HG03095 (cell line): ENCODE data around the gene SFT2D3.

Experiments used
- ATAC-seq: cut with Tn5 transposase; IDR thresholded peaks from one replicate; pipeline ENCODE4 v1.9.1; 2021; ENCODE audit warnings: moderate library complexity; ENCODE audit not compliant: unreplicated experiment

Gene SFT2D3

DNA sequence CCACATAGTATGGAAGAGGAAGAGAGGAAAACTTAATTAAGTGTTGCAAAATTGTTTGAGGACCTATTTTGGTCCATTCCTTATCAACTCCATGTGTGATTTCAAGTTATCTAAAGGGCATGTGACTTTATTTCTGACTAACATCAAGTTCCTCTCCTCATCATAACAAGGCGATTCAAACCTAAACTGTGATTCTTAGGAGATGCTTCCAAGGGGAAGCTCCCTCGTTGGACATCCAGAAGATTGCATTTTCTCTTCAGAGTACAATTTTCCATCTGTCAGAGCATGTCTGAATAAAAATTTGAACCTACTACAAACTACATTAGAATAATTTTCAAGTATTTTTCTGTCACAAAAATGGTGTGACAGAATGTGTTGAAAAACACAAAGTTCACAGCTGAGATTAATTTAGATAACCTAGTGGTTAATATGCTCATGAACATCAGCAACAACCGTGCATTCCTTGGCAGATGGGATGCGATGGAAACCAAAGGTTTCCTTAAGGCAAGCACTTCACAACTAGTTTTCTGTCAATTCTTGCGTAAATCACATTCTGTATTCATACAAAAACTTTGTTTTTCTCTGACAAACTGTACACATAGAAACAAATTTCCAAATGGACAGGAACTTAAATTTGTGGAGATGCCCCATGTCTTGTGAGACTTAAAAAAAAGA, 4.2 kb downstream of the SFT2D3 start:
- ATAC-seq = no peak

DNA sequence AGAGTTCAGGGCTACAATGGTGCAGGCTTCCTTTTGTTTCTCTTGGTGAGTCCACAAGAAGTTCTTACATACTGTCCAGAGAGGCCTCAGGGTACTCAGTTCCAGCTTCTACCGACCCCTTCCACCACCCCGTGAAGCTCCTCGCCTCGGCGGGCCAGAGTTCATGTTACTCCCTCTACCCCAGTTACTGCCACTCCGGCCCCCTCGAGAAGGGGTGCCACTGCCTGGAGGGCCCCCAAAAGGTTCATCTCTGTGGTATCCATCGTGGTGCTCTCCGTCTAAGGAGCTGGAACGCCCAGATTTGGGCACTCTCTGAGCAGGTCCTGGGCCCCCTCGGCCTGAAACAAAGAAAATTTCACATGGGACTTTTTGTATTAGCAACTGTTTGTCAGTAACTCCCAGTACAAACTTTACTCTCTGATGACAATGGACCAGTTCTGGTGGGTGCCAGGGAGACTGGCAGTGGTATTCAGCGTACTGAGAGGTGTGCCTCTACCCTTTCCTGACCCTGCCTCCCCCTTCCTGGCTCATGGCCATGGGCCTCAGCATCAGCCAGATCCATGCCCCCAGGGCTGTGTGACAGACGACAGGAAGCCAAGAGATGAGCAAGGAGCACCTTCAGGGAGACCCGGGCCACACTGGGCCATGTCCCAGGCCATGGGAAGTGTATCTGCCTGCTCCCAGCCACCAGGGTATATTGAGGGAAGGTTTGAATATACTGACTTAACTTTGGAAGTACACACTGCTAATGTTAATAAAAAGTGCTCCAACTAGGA, 5.1 kb downstream of the SFT2D3 start:
- ATAC-seq = no peak

DNA sequence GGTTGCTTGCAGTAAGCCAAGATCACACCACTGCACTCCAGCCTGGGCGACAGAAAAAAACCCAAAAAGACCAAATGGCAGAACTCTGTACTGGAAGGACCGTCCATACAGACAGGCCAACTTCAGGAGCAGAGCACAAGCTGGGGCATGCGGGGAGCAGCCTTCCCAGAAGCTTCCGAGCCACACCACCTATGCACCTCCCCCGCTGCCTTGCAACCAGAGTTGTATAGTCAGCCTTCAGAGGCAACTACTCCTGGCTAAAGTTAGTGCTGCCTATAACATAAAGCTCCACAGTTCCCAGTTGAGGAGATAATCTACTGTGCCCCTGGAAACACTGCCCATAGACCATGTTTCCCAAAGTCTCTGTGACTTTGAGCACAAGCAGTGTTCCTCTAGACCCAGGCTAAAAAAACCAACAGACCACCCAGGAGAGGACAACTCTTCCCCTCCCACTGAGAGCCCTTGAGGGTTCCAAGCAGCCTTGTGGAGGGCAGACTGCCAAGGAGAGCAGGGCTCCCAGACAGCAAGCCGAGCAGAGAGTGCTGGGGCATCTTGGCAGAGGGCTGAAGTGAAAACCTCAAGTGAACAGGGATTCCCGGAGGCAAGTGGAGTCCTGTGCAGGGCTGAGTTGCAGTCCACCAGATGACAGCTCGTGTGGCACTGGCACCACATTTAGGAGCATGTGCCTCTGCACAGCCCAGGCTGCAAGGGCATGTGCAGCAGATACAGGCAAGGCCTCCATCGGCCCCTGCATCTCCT, 6.8 kb downstream of the SFT2D3 start:
- no peak for ATAC-seq

DNA sequence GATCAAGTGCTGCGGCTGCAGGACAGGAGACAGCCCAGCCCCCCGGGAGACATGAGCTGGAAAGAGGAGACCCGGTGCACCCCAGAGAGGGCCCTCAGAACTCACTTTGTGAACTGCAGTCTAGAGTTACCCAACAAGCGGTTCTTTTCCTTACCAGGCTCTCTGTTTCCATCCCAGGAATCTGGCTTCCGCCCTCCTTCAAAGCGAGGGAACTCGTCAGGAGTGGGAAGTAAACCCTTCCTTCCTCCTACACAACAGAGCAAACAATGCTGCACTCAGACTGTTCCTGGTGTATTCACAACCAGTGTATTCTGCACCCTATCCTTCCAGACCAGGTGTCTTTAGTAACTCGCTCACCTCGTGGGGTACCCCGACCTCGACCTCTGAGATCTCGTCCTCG, 8.0 kb downstream of the SFT2D3 start:
- ATAC-seq = no peak

DNA sequence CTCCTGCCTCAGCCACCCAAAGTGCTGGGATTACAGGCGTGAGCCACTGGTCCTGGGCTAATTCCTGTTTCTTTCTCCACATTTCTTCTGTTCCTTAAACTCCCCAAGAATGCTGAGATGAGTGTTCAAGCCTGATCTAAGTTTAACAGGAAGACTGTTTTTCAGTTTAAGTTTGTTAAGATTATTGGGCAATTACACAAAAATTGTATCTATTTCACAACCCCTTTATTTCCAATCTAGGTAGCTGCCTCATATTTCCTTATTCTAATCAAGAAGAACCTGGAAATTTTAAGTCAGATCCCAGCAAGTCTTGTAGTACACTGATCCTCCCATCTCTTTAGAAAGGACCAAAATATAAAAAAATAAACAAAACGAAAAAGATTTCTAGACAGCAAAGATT, 11.7 kb downstream of the SFT2D3 start:
- no peak for ATAC-seq

DNA sequence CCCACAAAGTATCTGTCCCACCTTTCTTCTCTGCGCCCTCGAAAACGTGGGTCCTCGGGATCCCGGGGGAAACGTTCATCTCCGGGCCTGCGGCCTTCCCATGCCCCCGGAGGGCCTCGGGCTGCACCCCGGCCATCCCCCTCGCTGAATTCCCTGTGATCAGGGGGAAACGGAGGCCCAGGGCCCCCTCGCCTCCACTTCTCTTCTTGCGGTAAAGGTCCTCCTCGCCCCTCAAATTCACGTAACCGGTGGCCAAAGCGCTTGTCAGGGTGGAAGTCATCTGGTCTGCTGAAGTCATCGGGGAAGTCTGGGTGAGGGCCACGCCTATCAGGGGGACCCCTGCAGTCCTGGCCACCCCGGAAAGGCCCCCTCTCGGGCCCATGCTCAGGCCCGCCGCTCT, 12.3 kb downstream of the SFT2D3 start:
- ATAC-seq = no peak

DNA sequence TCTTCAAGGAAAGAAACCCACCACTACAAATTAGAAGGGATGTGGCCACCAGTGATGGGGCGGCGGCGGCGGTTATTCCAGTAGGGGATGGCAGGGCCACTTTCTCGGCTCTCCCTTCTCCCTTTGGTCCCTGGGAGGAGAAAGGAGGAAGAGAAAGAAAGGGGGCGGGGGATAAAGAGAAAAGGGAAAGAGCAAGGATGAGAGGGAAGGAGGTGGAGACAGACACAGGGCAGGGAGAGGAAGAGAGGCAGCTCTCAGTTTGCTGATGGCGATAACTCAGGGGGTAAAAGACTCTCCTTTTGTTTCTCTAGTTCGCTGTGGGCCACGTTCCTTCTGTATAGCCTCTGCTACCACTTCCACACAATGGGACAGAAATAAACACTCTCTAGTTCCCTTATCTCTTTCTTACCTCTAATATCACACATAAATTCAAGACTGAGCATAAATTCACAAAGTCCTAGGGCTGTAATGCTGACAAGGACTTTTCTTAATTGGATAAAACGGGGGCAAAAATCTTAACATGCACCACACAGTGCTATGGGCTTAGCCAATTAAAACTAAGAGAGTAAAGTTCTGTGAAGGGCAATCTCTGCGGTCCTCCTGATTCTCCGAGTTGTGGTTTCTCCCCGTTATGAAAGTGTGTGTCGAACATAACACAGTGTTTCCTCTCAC, 14.6 kb downstream of the SFT2D3 start:
- ATAC-seq = no peak

DNA sequence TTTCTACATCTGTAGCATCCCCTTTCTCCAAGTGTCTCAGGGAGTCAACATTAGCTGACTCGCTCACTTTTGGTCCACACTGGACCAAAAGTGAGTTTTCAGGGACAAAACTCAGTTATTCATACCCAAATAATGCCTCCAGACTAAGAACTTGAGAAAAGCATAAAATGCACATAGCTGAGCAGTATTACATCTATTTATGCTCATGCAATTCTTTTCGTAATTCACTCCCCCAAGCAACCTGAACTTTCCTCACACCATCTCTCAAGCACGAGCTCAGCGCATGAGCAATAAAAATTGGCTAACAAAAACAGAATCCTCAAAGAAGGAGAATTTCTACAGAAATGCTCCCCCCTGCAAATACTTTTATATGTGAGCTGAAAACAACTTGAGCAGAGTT, 17.0 kb downstream of the SFT2D3 start:
- ATAC-seq = no peak

DNA sequence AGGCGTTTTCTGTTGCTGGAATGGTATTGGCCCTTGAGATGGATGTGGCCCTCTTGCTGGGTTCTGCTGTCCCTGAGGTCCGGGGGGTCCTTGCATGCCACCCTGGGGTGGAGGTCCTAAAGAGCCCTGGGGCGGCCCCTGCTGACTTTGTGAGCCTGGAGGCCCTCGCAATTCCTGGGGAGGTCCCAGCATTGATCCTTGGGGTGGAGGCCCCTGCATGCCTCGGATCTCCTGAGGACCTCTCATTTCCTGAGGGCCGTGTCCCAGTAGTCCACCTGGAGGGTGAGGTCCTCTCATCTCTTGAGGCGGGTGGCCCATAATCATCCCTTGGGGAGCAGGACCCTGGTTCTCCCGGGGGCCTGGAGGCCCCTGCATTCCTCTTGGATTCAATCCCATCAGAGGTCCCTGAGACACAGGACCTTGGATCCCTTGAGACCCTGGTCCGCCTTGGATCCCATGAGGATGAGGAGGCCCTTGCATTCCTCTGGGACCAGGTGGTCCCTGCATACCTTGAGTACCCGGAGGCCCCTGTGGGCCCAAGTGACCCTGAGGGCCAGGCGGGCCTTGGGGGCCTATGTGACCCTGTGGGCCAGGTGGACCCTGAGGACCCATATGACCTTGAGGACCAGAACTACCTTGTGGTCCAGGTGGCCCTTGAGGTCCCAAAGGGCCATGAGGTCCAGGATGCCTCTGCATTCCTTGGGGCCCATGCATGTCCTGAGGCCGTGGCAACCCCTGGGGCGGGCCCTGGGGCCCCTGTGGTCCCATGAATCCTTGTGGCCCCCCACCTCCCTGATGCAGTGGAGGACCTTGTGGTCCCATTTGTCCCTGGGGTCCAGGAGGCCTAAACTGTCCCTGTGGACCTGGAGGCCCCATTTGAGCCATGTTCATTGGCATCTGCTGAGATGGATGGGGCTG, 18.3 kb downstream of the SFT2D3 start:
- no peak for ATAC-seq

DNA sequence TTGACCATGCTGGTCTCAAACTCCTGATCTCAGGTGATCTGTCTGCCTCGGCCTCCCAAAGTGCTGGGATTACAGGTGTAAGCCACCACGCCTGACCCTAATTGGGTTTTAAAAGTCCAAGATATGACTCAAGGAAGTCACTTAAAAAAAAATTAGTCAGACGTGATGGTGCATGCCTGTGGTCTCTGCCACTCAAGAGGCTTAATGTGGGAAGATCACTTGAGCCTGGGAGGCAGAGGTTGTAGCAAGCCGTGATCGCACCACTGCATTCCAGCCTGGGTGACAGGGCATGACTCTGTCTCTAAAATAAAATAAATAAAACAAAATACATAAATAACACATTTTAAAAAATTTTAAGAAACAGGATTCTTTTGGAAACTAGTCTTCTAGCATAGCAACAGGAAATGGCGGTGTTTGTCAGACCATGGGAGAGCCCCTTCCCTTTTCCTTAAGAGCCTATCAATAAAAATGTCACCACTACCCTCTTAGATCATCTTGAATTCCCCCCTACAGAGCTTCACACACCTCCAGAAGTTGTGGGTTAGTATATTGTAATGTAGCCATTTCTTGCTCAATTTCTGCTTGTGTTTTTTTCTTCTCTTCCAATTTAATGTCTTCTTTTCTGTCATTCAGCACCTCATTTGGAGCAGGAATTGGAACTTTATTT, 20.1 kb downstream of the SFT2D3 start:
- no peak for ATAC-seq

DNA sequence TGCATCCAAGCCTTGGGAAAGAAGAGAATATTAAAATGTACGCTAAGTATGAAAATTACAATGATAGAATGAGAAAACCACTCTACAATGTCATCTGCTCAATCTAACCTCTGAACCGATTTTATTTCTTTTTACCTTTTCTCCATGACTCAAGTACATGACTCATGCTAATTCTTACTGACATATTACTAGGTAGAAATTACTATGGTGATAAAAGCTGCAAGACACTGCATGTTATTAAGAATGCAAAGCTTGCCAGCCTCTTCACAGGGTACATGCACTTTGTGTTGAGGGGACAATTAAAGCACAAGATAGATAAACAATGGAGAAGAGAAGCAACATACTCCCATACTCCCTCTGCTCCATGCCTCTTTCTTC, 20.7 kb downstream of the SFT2D3 start:
- ATAC-seq = no peak

DNA sequence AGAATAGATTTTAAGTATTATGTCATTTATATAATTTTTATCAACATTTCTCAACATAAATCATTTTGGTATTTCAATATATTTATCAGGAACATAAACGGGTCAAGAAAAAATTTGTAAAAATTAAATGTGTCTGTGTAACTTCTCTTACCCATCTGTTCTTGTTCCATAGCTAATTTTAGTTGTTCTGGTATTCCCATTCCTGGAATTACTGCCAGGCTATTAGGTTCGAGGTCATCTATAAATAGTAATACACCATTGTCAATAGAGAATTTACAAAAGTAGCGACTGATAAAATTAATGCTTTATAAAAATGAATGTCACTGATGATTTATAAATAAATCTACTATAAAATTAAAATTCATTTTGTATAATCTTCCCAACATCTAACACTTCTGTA, 21.5 kb downstream of the SFT2D3 start:
- no peak for ATAC-seq

DNA sequence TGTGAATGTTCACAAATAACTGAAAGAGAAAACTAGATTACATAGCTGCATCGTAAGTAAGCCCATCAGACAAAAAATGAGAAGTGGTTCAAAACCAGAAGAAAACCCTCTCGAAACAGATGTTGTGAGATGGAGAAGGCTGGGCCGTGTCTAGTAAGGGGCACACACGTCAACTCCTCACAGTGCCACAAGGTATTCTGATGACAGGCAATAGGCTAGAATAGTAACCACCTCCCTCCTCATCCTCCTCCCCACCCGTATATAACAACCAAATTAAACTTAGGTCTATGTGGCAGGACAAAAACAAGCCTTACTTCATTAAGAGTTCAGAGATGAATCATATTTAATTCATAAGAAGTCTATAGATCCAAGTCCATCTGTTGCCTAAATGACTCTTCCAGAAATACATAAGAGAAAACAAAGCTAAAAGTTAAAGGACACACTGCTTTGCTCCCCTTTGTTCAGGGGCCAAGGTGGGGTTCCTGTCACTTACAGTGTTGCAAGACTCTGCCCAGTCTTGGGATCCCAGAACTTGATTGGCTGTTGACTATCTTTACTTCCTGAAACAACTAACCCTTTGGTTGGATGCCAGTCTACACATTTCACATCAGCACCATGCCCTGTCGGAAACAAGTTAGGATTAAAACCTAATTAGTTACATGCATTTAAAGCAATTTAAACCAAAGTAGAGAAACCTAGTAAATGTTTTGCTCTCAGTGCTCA, 25.0 kb downstream of the SFT2D3 start:
- no peak for ATAC-seq

DNA sequence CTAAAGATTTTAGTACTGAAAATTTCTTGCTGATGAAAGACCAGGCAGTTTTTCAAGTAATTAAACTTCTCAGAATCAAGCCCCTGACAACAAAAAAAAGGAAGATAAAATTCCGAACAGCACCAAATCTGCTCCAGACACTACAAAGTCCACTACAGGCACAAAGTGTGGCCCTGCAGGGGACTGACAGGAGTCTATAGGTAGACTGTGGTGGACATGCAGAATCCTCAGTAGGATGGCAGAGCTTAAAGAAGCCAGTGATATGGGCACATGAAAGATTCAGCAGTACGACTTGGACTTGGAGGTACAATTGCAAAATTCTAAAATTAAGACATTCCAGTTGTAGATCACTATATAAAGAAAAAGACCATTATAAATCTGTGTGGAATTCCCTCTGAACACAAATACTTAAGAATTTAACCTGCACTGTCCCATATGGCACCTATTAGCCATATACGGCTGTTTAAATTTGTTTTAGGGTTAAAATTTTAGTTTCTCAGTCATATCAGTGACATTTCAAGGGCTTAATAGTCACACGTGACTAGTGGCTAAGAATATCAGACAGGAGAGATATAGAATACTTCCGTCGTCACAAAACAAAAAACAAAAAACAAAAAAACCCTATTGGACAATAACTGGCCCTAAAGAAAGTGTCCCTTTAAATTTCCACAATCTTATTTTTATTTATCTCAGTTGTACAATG, 32.0 kb downstream of the SFT2D3 start:
- ATAC-seq = no peak

DNA sequence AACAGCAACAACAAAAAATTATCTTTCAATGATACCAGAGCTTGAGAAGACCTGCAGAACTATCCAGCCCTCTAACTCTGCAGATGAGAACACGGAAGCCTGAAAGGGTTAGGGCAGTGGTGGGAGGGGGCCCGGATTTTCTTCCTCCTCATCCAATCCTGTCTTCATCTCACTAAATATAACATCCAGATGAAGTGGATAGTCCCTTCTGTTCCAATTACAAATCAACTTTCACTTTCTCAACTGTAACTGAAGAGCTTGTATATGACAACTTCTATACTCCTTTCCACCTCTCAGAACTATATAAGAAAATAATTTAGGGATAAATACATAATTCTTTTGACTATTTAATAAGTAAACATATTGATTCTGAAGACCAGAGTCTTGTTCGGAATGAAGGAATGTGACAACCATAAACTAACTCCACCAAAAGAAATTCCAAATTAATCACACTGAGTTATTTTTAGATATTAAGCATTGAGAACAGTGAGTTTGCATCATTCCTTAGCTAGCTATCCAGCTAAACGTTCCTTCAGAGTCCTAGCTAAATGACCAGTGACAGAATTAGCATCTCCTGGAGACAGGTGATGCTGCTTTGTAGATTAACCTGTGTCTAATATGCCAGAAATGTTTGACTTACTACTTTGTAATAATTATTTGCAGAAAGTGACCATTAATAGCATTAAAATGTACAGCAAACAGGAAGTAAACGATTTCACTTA, 32.7 kb downstream of the SFT2D3 start:
- no peak for ATAC-seq

DNA sequence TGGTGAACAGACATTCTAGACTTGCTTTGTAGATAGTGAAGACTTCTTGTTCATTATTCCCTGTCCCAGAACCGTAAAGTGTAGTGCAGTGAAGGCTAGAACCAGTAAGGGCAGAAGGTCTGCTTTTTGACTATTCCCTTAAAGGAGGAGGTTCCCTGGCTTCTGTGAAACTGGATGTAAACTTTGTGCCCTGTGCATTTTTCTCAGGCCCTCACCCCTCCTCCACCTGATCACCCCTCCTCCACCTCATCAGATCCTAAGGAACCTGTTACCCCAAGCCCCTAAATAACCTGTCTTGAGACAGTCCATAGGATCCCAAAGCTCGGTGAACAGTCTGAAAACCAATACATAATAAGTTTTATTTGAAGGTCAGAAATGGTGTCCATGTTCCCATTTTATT, 33.7 kb downstream of the SFT2D3 start:
- ATAC-seq = no peak

DNA sequence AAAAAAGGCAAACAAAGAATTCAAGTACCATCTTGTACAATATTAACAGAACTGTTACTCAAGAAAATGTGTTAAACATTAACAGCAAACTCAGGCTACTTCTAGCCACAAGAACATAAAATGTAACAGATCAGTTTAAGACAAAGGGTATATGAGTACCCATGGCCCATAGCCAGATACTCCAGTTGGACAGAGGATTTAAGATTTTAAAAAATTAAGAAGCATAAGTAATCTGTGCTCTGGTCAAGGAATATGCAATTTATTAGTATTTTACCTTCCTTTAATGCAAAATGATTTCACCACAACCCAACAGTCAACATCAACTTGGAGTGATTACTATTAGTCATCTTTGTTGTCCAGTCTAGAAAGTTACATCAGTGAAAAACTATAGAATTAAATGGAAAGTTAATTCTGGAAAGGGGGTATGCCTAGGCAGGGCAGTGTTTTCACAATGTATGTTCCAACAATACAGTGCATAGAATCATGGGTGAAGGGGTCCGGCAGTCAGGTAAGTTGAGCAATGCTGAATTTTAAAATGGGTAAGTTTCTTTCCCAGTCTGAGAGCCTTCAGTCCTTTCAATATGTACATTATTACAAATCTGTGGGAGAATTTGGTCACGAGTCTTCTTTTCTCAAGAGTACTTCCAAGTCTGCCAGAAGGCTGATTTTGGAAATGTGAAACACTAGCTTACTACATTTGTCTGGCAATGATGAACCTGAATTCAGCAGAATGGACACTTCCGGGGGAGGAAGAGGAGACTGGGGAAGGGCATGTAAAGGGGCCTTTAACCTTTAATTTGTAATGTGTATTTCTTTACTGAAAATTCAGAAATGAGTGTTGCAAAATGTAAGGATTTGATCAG, 34.5 kb downstream of the SFT2D3 start:
- no peak for ATAC-seq
